Mesenchymal stem cell (in vitro differentiated cells and primary cell): ENCODE measurements around the gene GEMIN2. TPM values are rescaled to one million over a fixed set of nuclear protein-coding genes. Genes with fewer than 3 reads are reported as not detected.

Experiments used
- DNase-seq: peaks from one replicate; pipeline ENCODE4 v3.0.0-alpha.2; 2013
- H2AFZ ChIP-seq: one replicate; pipeline ENCODE4 v1.6.1; 2013; ENCODE audit warnings: low read depth, mild to moderate bottlenecking, control low read depth, inconsistent platforms, low read length, moderate library complexity
- H2AK5ac ChIP-seq: 2 replicates; pipeline ENCODE4 v1.6.1; 2013; ENCODE audit warnings: low read length, moderate library complexity, mild to moderate bottlenecking, inconsistent platforms; ENCODE audit not compliant: severe bottlenecking
- H2BK120ac ChIP-seq: one replicate; pipeline ENCODE4 v1.6.1; 2013; ENCODE audit warnings: low read depth, mild to moderate bottlenecking, inconsistent platforms, low read length, moderate library complexity
- H2BK12ac ChIP-seq, 2 experiments: one replicate each; pipeline ENCODE4 v1.6.1; 2013; ENCODE audit warnings: inconsistent platforms in 2 of 2, low read length in 2 of 2, mild to moderate bottlenecking in 2 of 2, moderate library complexity in 2 of 2, control low read depth in 1 of 2
- H2BK15ac ChIP-seq: one replicate; pipeline ENCODE4 v1.6.1; 2013; ENCODE audit warnings: mild to moderate bottlenecking, low read depth, inconsistent platforms; ENCODE audit not compliant: poor library complexity, severe bottlenecking
- H2BK5ac ChIP-seq: 2 replicates; pipeline ENCODE4 v1.6.1; 2013; ENCODE audit warnings: low read depth, mild to moderate bottlenecking, low read length, control low read depth, inconsistent platforms; ENCODE audit not compliant: poor library complexity, severe bottlenecking
- H3K14ac ChIP-seq, 2 experiments: one replicate each; pipeline ENCODE4 v1.6.1; 2013; ENCODE audit warnings: inconsistent platforms in 2 of 2, low read length in 2 of 2, control low read depth in 1 of 2, mild to moderate bottlenecking in 1 of 2, moderate library complexity in 1 of 2
- H3K18ac ChIP-seq, 2 experiments: one replicate each; pipeline ENCODE4 v1.6.1; 2013; ENCODE audit warnings: inconsistent platforms in 2 of 2, low read length in 2 of 2, control low read depth in 1 of 2, low read depth in 1 of 2, mild to moderate bottlenecking in 1 of 2
- H3K23ac ChIP-seq, 2 experiments: one replicate each; pipeline ENCODE4 v1.6.1; 2013; ENCODE audit warnings: inconsistent platforms in 2 of 2, low read length in 2 of 2, mild to moderate bottlenecking in 2 of 2, moderate library complexity in 2 of 2, control low read depth in 1 of 2
- H3K27ac ChIP-seq: 2 replicates; pipeline ENCODE4 v1.5.1; 2013; ENCODE audit warnings: mild to moderate bottlenecking, moderate library complexity, low read length, control low read depth, inconsistent platforms; ENCODE audit not compliant: poor library complexity, severe bottlenecking
- H3K27me3 ChIP-seq, 2 experiments: 2 replicates each; pipeline versions ENCODE4 v1.6.1 to v1.7.0; 2013; ENCODE audit warnings: low read length in 2 of 2, mild to moderate bottlenecking in 2 of 2, moderate library complexity in 2 of 2, control low read depth in 1 of 2, inconsistent platforms in 1 of 2; ENCODE audit not compliant: control insufficient read depth in 1 of 2, insufficient read depth in 1 of 2
- H3K36me3 ChIP-seq, 2 experiments: 2 replicates each; pipeline versions ENCODE4 v1.6.1 to v1.7.0; 2013; ENCODE audit warnings: low read length in 2 of 2, control low read depth in 1 of 2, inconsistent platforms in 1 of 2, low read depth in 1 of 2, mild to moderate bottlenecking in 1 of 2; ENCODE audit not compliant: insufficient read depth in 2 of 2, control insufficient read depth in 1 of 2
- H3K4ac ChIP-seq, 2 experiments: one replicate each; pipeline ENCODE4 v1.6.1; 2013; ENCODE audit warnings: inconsistent platforms in 2 of 2, low read length in 2 of 2, mild to moderate bottlenecking in 2 of 2, moderate library complexity in 2 of 2, control low read depth in 1 of 2, low read depth in 1 of 2
- H3K4me1 ChIP-seq: 2 replicates; pipeline ENCODE4 v1.6.1; 2013; ENCODE audit warnings: low read depth, low read length, control low read depth; ENCODE audit not compliant: control insufficient read depth, insufficient read depth
- H3K4me2 ChIP-seq: 2 replicates; pipeline ENCODE4 v1.6.1; 2013; ENCODE audit warnings: low read length, mild to moderate bottlenecking, inconsistent platforms; ENCODE audit not compliant: poor library complexity, severe bottlenecking
- H3K4me3 ChIP-seq, 2 experiments: 2 replicates each; pipeline versions ENCODE4 v1.5.1 to v1.7.0; 2013; ENCODE audit warnings: low read length in 2 of 2, mild to moderate bottlenecking in 2 of 2, control low read depth in 1 of 2, low read depth in 1 of 2; ENCODE audit not compliant: insufficient read depth in 1 of 2
- H3K79me1 ChIP-seq: replicated peaks from 2 replicates; pipeline ENCODE4 v1.6.1; 2013; ENCODE audit warnings: mild to moderate bottlenecking, control low read depth, low read length, inconsistent platforms; ENCODE audit not compliant: poor library complexity, severe bottlenecking
- H3K9ac ChIP-seq: 2 replicates; pipeline ENCODE4 v1.7.0; 2013; ENCODE audit warnings: mild to moderate bottlenecking, low read length, moderate library complexity
- H3K9me3 ChIP-seq: 2 replicates; pipeline ENCODE4 v1.7.0; 2013; ENCODE audit warnings: mild to moderate bottlenecking, low read length; ENCODE audit not compliant: control insufficient read depth
- H4K8ac ChIP-seq: one replicate; pipeline ENCODE4 v1.6.1; 2013; ENCODE audit warnings: inconsistent platforms, mild to moderate bottlenecking, low read length, moderate library complexity
- H4K91ac ChIP-seq: one replicate; pipeline ENCODE4 v1.6.1; 2013; ENCODE audit warnings: mild to moderate bottlenecking, low read length, inconsistent platforms
- WGBS: methylation state at CpG from one replicate; pipeline ENCODE4 v1.1.7; 2013; ENCODE audit warnings: mixed read lengths; 5-methylcytosine and 5-hydroxymethylcytosine counted together
- small RNA-seq: library from polyadenylated mRNA; stranded (forward); fragments of <200 nt; extraction: miRNeasy Mini kit (QIAGEN cat#:217004); gene quantifications from one replicate; pipeline ENCODE3, GENCODE V24; 2013; ENCODE audit warnings: low read depth

Gene GEMIN2

GRCh38 chr14:39185256-39186049 lies 71.3 kb downstream of the GEMIN2 start:
- Histone ChIP-seq H3K18ac (no peak overlapping the region), H3K23ac (no peak overlapping the region), H2BK15ac (no peak overlapping the region), H3K4me2 (no peak overlapping the region), H2BK120ac (no peak overlapping the region), H3K9ac (no peak overlapping the region), H4K8ac (no peak overlapping the region), H3K27me3 (no peaks in the 10 kb centered on the region), H2BK12ac (no peak overlapping the region), H2AFZ (no peak overlapping the region), H3K9me3 (no peaks in the 10 kb centered on the region), H3K14ac (no peak overlapping the region), H2AK5ac (no peak overlapping the region), H3K36me3 (peaks cover 20 to 54% of the 10 kb centered on the region in 2 experiments), H3K79me1 (peaks cover 10% of the 10 kb centered on the region), H3K4me3 (no peak overlapping the region), H3K4me1 (no peaks in the 10 kb centered on the region), H3K27ac (no peak overlapping the region), H3K4ac (no peak overlapping the region), H4K91ac (no peak overlapping the region), H2BK5ac (no peak overlapping the region)
- 94% methylated on average over 4 of the region's 5 CpGs for WGBS
- no peak for DNase-seq

Small RNA genes lying within 50 kb of the gene (small RNA-seq; reads per million reads assigned to genes)
- not detected for gene AL109628.1
